MM.1S (cell line): ENCODE results near the gene PJA1.

Source experiments
- DNase-seq: peaks from one replicate; pipeline ENCODE4 v3.0.0-alpha.2; 2015
- H2AFZ ChIP-seq: fragments of 300-600 bp; sonication (generic); 2 replicates; pipeline ENCODE4 v1.6.0; 2016; ENCODE audit warnings: antibody characterized with exemption, low read length
- H3F3A ChIP-seq: fragments of 300-600 bp; sonication (generic); 2 replicates; pipeline ENCODE4 v1.6.1; 2016; ENCODE audit warnings: mild to moderate bottlenecking, antibody characterized with exemption, low read length, moderate library complexity, mixed read lengths; ENCODE audit not compliant: insufficient read depth
- H3K27ac ChIP-seq: fragments of 300-600 bp; sonication (generic); 2 replicates; pipeline ENCODE4 v1.5.1; 2016; ENCODE audit warnings: mild to moderate bottlenecking, low read length
- H3K27me3 ChIP-seq: fragments of 300-600 bp; sonication (generic); replicated peaks from 2 replicates; pipeline ENCODE4 v1.6.0; 2016; ENCODE audit warnings: low read length; ENCODE audit not compliant: insufficient read depth
- H3K36me3 ChIP-seq: fragments of 300-600 bp; sonication (generic); replicated peaks from 2 replicates; pipeline ENCODE4 v1.6.1; 2016; ENCODE audit warnings: mild to moderate bottlenecking, low read length, mixed read lengths; ENCODE audit not compliant: insufficient read depth
- H3K4me1 ChIP-seq: fragments of 300-600 bp; sonication (generic); 2 replicates; pipeline ENCODE4 v1.6.1; 2016; ENCODE audit warnings: low read length, mixed read lengths
- H3K4me2 ChIP-seq: fragments of 300-600 bp; sonication (generic); 2 replicates; pipeline ENCODE4 v1.6.0; 2016; ENCODE audit warnings: low read depth, low read length
- H3K4me3 ChIP-seq: fragments of 300-600 bp; sonication (generic); 2 replicates; pipeline ENCODE4 v1.5.1; 2016; ENCODE audit warnings: low read length, mixed read lengths
- H3K79me2 ChIP-seq: fragments of 300-600 bp; sonication (generic); 2 replicates; pipeline ENCODE4 v1.6.1; 2016; ENCODE audit warnings: mixed run types, low read length, mixed read lengths
- H3K9ac ChIP-seq: fragments of 300-600 bp; sonication (generic); 2 replicates; pipeline ENCODE4 v1.6.1; 2016; ENCODE audit warnings: low read length, mixed read lengths
- H3K9me2 ChIP-seq: fragments of 300-600 bp; sonication (generic); replicated peaks from 2 replicates; pipeline ENCODE4 v1.6.1; 2016; ENCODE audit warnings: mild to moderate bottlenecking, low read length, mixed read lengths; ENCODE audit not compliant: insufficient read depth
- H3K9me3 ChIP-seq: fragments of 300-600 bp; sonication (generic); replicated peaks from 2 replicates; pipeline ENCODE4 v1.6.1; 2016; ENCODE audit warnings: mild to moderate bottlenecking, low read length, mixed read lengths; ENCODE audit not compliant: insufficient read depth
- H4K20me1 ChIP-seq: fragments of 300-600 bp; sonication (generic); 2 replicates; pipeline ENCODE4 v1.6.1; 2016; ENCODE audit warnings: mild to moderate bottlenecking, low read length, moderate library complexity, mixed read lengths; ENCODE audit not compliant: insufficient read depth
- EZH2 ChIP-seq: fragments of 300-600 bp; sonication (generic); optimal IDR thresholded peaks from 2 replicates; pipeline ENCODE3; 2017; ENCODE audit warnings: low read depth, mild to moderate bottlenecking, antibody characterized with exemption, low read length, mixed read lengths
- EZH2phosphoT487 ChIP-seq: fragments of 300-600 bp; sonication (generic); IDR thresholded peaks from 2 replicates; pipeline ENCODE4 v1.6.1; 2018; ENCODE audit warnings: antibody characterized with exemption, low read length
- TF ChIP-seq, protein P1 (sequence below): fragments of 300-600 bp; sonication (generic); IDR thresholded peaks from 2 replicates; pipeline ENCODE4 v1.5.1; 2016; ENCODE audit warnings: antibody characterized with exemption, low read length, mixed read lengths

Gene PJA1

DNA sequence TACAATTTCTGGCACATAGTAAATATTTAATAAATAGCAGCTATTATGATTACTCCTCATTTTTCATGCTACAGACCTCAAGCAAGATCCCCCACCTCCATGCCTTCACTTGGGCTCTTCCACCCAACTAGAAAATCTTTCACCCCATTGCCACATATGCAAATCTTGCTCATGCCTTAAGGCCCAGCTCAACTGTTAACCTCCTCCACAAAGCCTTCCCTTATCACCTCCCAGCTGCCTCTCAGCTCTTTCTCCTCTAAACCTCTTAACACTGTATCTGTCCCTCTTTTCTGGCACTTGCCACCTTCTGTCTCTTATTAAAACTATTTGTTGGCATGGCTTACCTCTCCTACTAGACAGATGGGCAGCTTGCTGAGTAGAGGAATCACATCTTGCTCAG is 51.5 kb downstream of the PJA1 start:
- no peaks in the 10 kb centered on the region for H3K79me2 ChIP-seq
- no peak overlapping the region for H2AFZ ChIP-seq
- TF ChIP-seq EZH2, result no peak
- no peak for TF ChIP-seq EZH2phosphoT487
- TF ChIP-seq, protein P1, sequence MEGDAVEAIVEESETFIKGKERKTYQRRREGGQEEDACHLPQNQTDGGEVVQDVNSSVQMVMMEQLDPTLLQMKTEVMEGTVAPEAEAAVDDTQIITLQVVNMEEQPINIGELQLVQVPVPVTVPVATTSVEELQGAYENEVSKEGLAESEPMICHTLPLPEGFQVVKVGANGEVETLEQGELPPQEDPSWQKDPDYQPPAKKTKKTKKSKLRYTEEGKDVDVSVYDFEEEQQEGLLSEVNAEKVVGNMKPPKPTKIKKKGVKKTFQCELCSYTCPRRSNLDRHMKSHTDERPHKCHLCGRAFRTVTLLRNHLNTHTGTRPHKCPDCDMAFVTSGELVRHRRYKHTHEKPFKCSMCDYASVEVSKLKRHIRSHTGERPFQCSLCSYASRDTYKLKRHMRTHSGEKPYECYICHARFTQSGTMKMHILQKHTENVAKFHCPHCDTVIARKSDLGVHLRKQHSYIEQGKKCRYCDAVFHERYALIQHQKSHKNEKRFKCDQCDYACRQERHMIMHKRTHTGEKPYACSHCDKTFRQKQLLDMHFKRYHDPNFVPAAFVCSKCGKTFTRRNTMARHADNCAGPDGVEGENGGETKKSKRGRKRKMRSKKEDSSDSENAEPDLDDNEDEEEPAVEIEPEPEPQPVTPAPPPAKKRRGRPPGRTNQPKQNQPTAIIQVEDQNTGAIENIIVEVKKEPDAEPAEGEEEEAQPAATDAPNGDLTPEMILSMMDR, result no peak
- H3K4me3 ChIP-seq, result no peak overlapping the region
- no peaks in the 10 kb centered on the region for H3K4me1 ChIP-seq
- H3K9me2 ChIP-seq, result no peaks in the 10 kb centered on the region
- H3K9ac ChIP-seq, result no peak overlapping the region
- no peak overlapping the region for H3K27ac ChIP-seq
- no peaks in the 10 kb centered on the region for H3K36me3 ChIP-seq
- no peaks in the 10 kb centered on the region for H3K9me3 ChIP-seq
- no peak for DNase-seq
- no peaks in the 10 kb centered on the region for H3K27me3 ChIP-seq
- H3K4me2 ChIP-seq, result no peak overlapping the region
- no peaks in the 10 kb centered on the region for H4K20me1 ChIP-seq
- no peaks in the 10 kb centered on the region for H3F3A ChIP-seq
